Measurements from ENCODE around the gene GOLGA1. TPM values are rescaled to one million over a fixed set of nuclear protein-coding genes. Genes with fewer than 3 reads are reported as not detected.
A peak's percentile ranks its signal among the peaks of the same experiment; 100 is the strongest.

GOLGA1 gene
- total and polyA plus RNA-seq, 9 of the 15 experiments (the other 6 are each of a cell fraction or from before 2014, with no cell fraction given) = 2.9 to 15.9 (median 8.5) TPM

- TF ChIP-seq ZNF395 (CRISPR knock-in tag; IDR thresholded peaks at IDR 0.05) (peak; percentile 74; the same call in 1 of the 2 replicates), ZNF589 (CRISPR knock-in tag; IDR thresholded peaks at IDR 0.05; ENCODE audit: low read depth) (peak; percentile 73; the same call in 1 of the 2 replicates), ZFP1 (CRISPR knock-in tag; IDR thresholded peaks at IDR 0.05) (no peak), KDM5B (IDR thresholded peaks at IDR 0.05; ENCODE audit: insufficient replicate concordance, low read depth, low read length) (no peak), ZBTB12 (CRISPR knock-in tag; IDR thresholded peaks at IDR 0.05) (no peak), SMC3 (conservative IDR thresholded peaks at IDR 0.05; ENCODE audit: insufficient read depth, low read depth, low read length) (no peak), MBD2 (IDR thresholded peaks at IDR 0.05; ENCODE audit: borderline replicate concordance, low read depth) (peak; percentile 15; the same call in 1 of the 2 replicates), CREB3L1 (IDR thresholded peaks at IDR 0.05; ENCODE audit: borderline replicate concordance, low read depth) (peak; percentile 36; the same call in 1 of the 2 replicates), ZNF551 (CRISPR knock-in tag; IDR thresholded peaks at IDR 0.05) (no peak), IRF2 (CRISPR knock-in tag; IDR thresholded peaks at IDR 0.05) (no peak), ZNF444 (CRISPR knock-in tag; IDR thresholded peaks at IDR 0.05) (no peak), ATF6 (CRISPR knock-in tag; IDR thresholded peaks at IDR 0.05) (no peak), RBM17 (IDR thresholded peaks at IDR 0.05; ENCODE audit: borderline replicate concordance, low read depth, low read length) (no peak), CEBPB (tag; IDR thresholded peaks at IDR 0.05) (no peak), CCAR2 (IDR thresholded peaks at IDR 0.05; ENCODE audit: low read depth, low read length) (no peak), POLR2AphosphoS5 (IDR thresholded peaks at IDR 0.05; ENCODE audit: control insufficient read depth, insufficient read depth, low read depth, low read length) (peak; percentile 92), FIP1L1 (IDR thresholded peaks at IDR 0.05; ENCODE audit: low read depth, low read length, poor library complexity, severe bottlenecking) (no peak), AFF4 (CRISPR knock-in tag; IDR thresholded peaks at IDR 0.05) (no peak), GATAD2A (IDR thresholded peaks at IDR 0.05) (no peak)
Measured at GRCh38 chr9:124964604-124965003, 23.7 kb upstream of the GOLGA1 start (continued).
